Neural progenitor cell (in vitro differentiated cells): ENCODE results near the gene LSM3.

ENCODE experiments used
- EZH2phosphoT487 ChIP-seq: fragments of 200-600 bp; sonication (generic); IDR thresholded peaks from 2 replicates; pipeline ENCODE4 v1.6.1; 2017; ENCODE audit warnings: antibody characterized with exemption
- TF ChIP-seq, protein P1 (sequence below): fragments of 200-600 bp; sonication (generic); IDR thresholded peaks from 2 replicates; pipeline ENCODE4 v1.5.1; 2017; ENCODE audit warnings: antibody characterized with exemption, mild to moderate bottlenecking

DNA sequence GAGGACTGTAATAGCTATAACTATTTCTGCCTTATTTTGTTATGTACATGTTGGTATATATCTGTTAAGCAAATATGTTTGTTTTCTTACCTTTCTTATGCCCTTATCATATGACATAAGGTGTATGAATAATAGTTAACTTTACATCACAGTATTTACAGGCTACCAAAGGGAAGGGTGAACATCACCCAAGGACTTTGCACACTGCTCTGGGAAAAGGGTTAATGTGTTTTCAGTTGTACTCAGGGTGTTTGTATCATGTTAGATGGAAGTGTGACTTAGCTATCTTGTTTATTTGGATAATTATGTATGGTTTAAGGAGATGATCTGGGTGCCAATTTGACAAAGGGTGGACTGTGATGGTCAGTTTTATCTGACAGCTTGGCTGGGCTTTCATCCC is 60.3 kb downstream of the LSM3 start:
- TF ChIP-seq, protein P1, sequence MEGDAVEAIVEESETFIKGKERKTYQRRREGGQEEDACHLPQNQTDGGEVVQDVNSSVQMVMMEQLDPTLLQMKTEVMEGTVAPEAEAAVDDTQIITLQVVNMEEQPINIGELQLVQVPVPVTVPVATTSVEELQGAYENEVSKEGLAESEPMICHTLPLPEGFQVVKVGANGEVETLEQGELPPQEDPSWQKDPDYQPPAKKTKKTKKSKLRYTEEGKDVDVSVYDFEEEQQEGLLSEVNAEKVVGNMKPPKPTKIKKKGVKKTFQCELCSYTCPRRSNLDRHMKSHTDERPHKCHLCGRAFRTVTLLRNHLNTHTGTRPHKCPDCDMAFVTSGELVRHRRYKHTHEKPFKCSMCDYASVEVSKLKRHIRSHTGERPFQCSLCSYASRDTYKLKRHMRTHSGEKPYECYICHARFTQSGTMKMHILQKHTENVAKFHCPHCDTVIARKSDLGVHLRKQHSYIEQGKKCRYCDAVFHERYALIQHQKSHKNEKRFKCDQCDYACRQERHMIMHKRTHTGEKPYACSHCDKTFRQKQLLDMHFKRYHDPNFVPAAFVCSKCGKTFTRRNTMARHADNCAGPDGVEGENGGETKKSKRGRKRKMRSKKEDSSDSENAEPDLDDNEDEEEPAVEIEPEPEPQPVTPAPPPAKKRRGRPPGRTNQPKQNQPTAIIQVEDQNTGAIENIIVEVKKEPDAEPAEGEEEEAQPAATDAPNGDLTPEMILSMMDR: no peak
- TF ChIP-seq EZH2phosphoT487: no peak
